ENCODE results near the gene IGSF3.

IGSF3 gene

GRCh38 chr1:116678732-116679090, 11.2 kb upstream of the IGSF3 start:
- Histone ChIP-seq H3K36me3 (no peaks in the 10 kb centered on the region; the same call in 1 of the 2 replicates), H3K9me3 (no peaks in the 10 kb centered on the region), H3K4me3 (ENCODE audit: low read depth, low read length) (no peak overlapping the region), H3K27me3 (no peaks in the 10 kb centered on the region), H3K4me1 (no peaks in the 10 kb centered on the region)
- no peak for DNase-seq
- no peak for TF ChIP-seq CTCF (IDR thresholded peaks at IDR 0.05; ENCODE audit: low read depth, low read length)

GRCh38 chr1:116677474-116678062, 10.0 kb upstream of the IGSF3 start:
- H3K4me3 ChIP-seq (ENCODE audit: low read depth, low read length), result no peak overlapping the region
- no peaks in the 10 kb centered on the region for H3K9me3 ChIP-seq
- no peaks in the 10 kb centered on the region for H3K4me1 ChIP-seq
- no peak for DNase-seq
- no peaks in the 10 kb centered on the region for H3K27me3 ChIP-seq
- H3K36me3 ChIP-seq, result no peaks in the 10 kb centered on the region; the same call in 1 of the 2 replicates
- no peak for TF ChIP-seq CTCF (IDR thresholded peaks at IDR 0.05; ENCODE audit: low read depth, low read length)

GRCh38 chr1:116676291-116676690, 8.8 kb upstream of the IGSF3 start:
- Histone ChIP-seq H3K27me3 (no peaks in the 10 kb centered on the region), H3K4me1 (no peaks in the 10 kb centered on the region), H3K9me3 (no peaks in the 10 kb centered on the region), H3K36me3 (no peaks in the 10 kb centered on the region; the same call in 1 of the 2 replicates), H3K4me3 (ENCODE audit: low read depth, low read length) (no peak overlapping the region)
- no peak for DNase-seq
- no peak for TF ChIP-seq CTCF (IDR thresholded peaks at IDR 0.05; ENCODE audit: low read depth, low read length)

- Histone ChIP-seq H3K36me3 (no peaks in the 10 kb centered on the region; the same call in 1 of the 2 replicates), H3K9me3 (no peaks in the 10 kb centered on the region), H3K4me3 (ENCODE audit: low read depth, low read length) (no peak overlapping the region), H3K4me1 (no peaks in the 10 kb centered on the region), H3K27me3 (no peaks in the 10 kb centered on the region)
- DNase-seq, result no peak
- no peak for TF ChIP-seq CTCF (IDR thresholded peaks at IDR 0.05; ENCODE audit: low read depth, low read length)
Measured at GRCh38 chr1:116674751-116675150, 7.2 kb upstream of the IGSF3 start.

GRCh38 chr1:116674011-116674531, 6.5 kb upstream of the IGSF3 start:
- Histone ChIP-seq H3K4me3 (ENCODE audit: low read depth, low read length) (no peak overlapping the region), H3K36me3 (no peaks in the 10 kb centered on the region; the same call in 1 of the 2 replicates), H3K27me3 (no peaks in the 10 kb centered on the region), H3K9me3 (no peaks in the 10 kb centered on the region), H3K4me1 (no peaks in the 10 kb centered on the region)
- DNase-seq, result no peak
- no peak for TF ChIP-seq CTCF (IDR thresholded peaks at IDR 0.05; ENCODE audit: low read depth, low read length)

- Histone ChIP-seq H3K4me3 (ENCODE audit: low read depth, low read length) (no peak overlapping the region), H3K4me1 (no peaks in the 10 kb centered on the region), H3K9me3 (no peaks in the 10 kb centered on the region), H3K36me3 (no peaks in the 10 kb centered on the region; the same call in 1 of the 2 replicates), H3K27me3 (no peaks in the 10 kb centered on the region)
- no peak for DNase-seq
- no peak for TF ChIP-seq CTCF (IDR thresholded peaks at IDR 0.05; ENCODE audit: low read depth, low read length)
Measured at GRCh38 chr1:116671912-116672311, 4.4 kb upstream of the IGSF3 start.
